Measurements from ENCODE around the gene PARP6.

PARP6 gene

GRCh38 chr15:72229947-72230196 is 42.5 kb downstream of the PARP6 start:
- no peak for TF ChIP-seq TAF1 (IDR thresholded peaks at IDR 0.05; ENCODE audit: borderline replicate concordance, insufficient read depth, low read length)
- no peak for TF ChIP-seq POLR2AphosphoS5 (IDR thresholded peaks at IDR 0.05; ENCODE audit: low read depth, low read length)
- no peak for TF ChIP-seq FOXP2 (optimal IDR thresholded peaks at IDR 0.05; ENCODE audit: borderline replicate concordance, extremely low read depth, extremely low read length, insufficient read depth)
- TF ChIP-seq REST (IDR thresholded peaks at IDR 0.05; ENCODE audit: insufficient read depth in 1 of 2, low read depth in 2 of 2, low read length in 2 of 2), result no peak
- no peak for TF ChIP-seq SIN3A (IDR thresholded peaks at IDR 0.05; ENCODE audit: borderline replicate concordance, insufficient read depth, low read length)

- TF ChIP-seq POLR2AphosphoS5 (IDR thresholded peaks at IDR 0.05; ENCODE audit: low read depth, low read length), result no peak
- TF ChIP-seq SIN3A (IDR thresholded peaks at IDR 0.05; ENCODE audit: borderline replicate concordance, insufficient read depth, low read length), result no peak
- no peak for TF ChIP-seq REST (IDR thresholded peaks at IDR 0.05; ENCODE audit: insufficient read depth in 1 of 2, low read depth in 2 of 2, low read length in 2 of 2)
- no peak for TF ChIP-seq TAF1 (IDR thresholded peaks at IDR 0.05; ENCODE audit: borderline replicate concordance, insufficient read depth, low read length)
- no peak for TF ChIP-seq FOXP2 (optimal IDR thresholded peaks at IDR 0.05; ENCODE audit: borderline replicate concordance, extremely low read depth, extremely low read length, insufficient read depth)
Measured at GRCh38 chr15:72229076-72229946, 43.0 kb downstream of the PARP6 start.

GRCh38 chr15:72227720-72228119 is 44.6 kb downstream of the PARP6 start:
- TF ChIP-seq REST (IDR thresholded peaks at IDR 0.05; ENCODE audit: insufficient read depth in 1 of 2, low read depth in 2 of 2, low read length in 2 of 2) (no peak), FOXP2 (optimal IDR thresholded peaks at IDR 0.05; ENCODE audit: borderline replicate concordance, extremely low read depth, extremely low read length, insufficient read depth) (no peak), POLR2AphosphoS5 (IDR thresholded peaks at IDR 0.05; ENCODE audit: low read depth, low read length) (no peak), SIN3A (IDR thresholded peaks at IDR 0.05; ENCODE audit: borderline replicate concordance, insufficient read depth, low read length) (no peak), TAF1 (IDR thresholded peaks at IDR 0.05; ENCODE audit: borderline replicate concordance, insufficient read depth, low read length) (no peak)

- TF ChIP-seq TAF1 (IDR thresholded peaks at IDR 0.05; ENCODE audit: borderline replicate concordance, insufficient read depth, low read length) (no peak), FOXP2 (optimal IDR thresholded peaks at IDR 0.05; ENCODE audit: borderline replicate concordance, extremely low read depth, extremely low read length, insufficient read depth) (no peak), POLR2AphosphoS5 (IDR thresholded peaks at IDR 0.05; ENCODE audit: low read depth, low read length) (no peak), SIN3A (IDR thresholded peaks at IDR 0.05; ENCODE audit: borderline replicate concordance, insufficient read depth, low read length) (no peak), REST (IDR thresholded peaks at IDR 0.05; ENCODE audit: insufficient read depth in 1 of 2, low read depth in 2 of 2, low read length in 2 of 2) (no peak)
Measured at GRCh38 chr15:72227192-72227586, 45.2 kb downstream of the PARP6 start.

Measured in PFSK-1 (cell line).